Activated CD4-positive, CD25-positive, alpha-beta regulatory T cell treated with anti-CD3 and anti-CD28 coated beads, Interleukin-2, amount 50 U/mL, for 24 hours (primary cell): ENCODE data around the gene VMO1.

Source experiments
- ATAC-seq, 2 donors: fragments of 150-1000 bp; cut with Tn5 transposase; one replicate each; pipeline ENCODE4 v1.10.0; 2021; ENCODE audit warnings: mild to moderate bottlenecking in 1 of 2, moderate library complexity in 1 of 2

VMO1 gene

GRCh38 chr17:4796552-4796920, 10.4 kb upstream of the VMO1 start:
- peak; percentile 28 to 33 for ATAC-seq

- ATAC-seq = no peak
Measured at GRCh38 chr17:4795168-4795567, 9.0 kb upstream of the VMO1 start.

GRCh38 chr17:4790705-4791088, 4.5 kb upstream of the VMO1 start:
- ATAC-seq = no peak

- peak; percentile 88 for ATAC-seq
Measured at GRCh38 chr17:4789951-4790704, 4.0 kb upstream of the VMO1 start.

- no peak for ATAC-seq
Measured at GRCh38 chr17:4789701-4789950, 3.5 kb upstream of the VMO1 start.

- no peak for ATAC-seq
Measured at GRCh38 chr17:4788807-4789700, 2.9 kb upstream of the VMO1 start, which contains the start of gene GLTPD2. Gene GLTPD2 (plus strand): TSS chr17:4788964. CDS start chr17:4789012, 48 bp downstream.

- ATAC-seq = no peak
Measured at GRCh38 chr17:4788159-4788806, 2.1 kb upstream of the VMO1 start.

GRCh38 chr17:4786516-4786915, 352 bp upstream of the VMO1 start:
- ATAC-seq = no peak

- ATAC-seq = no peak
Measured at GRCh38 chr17:4785311-4786105, 656 bp downstream of the VMO1 start.

GRCh38 chr17:4782652-4783051, 3.5 kb downstream of the VMO1 start:
- ATAC-seq = no peak

GRCh38 chr17:4780325-4780955, 5.7 kb downstream of the VMO1 start:
- ATAC-seq = no peak

GRCh38 chr17:4777969-4778760, 8.0 kb downstream of the VMO1 start:
- ATAC-seq = no peak

GRCh38 chr17:4772235-4772613, 13.9 kb downstream of the VMO1 start:
- no peak for ATAC-seq

- no peak for ATAC-seq
Measured at GRCh38 chr17:4771519-4772234, 14.5 kb downstream of the VMO1 start, which contains the start of gene TM4SF5. Gene TM4SF5 (plus strand): TSS chr17:4771886. CDS start chr17:4771923, 37 bp downstream.

- peak in 1 of 2 donors; percentile 53 for ATAC-seq
Measured at GRCh38 chr17:4769628-4770027, 16.5 kb downstream of the VMO1 start.

GRCh38 chr17:4768298-4768697, 17.9 kb downstream of the VMO1 start:
- ATAC-seq = no peak

- ATAC-seq = no peak
Measured at GRCh38 chr17:4766723-4767122, 19.4 kb downstream of the VMO1 start.

- ATAC-seq = no peak
Measured at GRCh38 chr17:4766201-4766600, 20.0 kb downstream of the VMO1 start.

- no peak for ATAC-seq
Measured at GRCh38 chr17:4764595-4764994, 21.6 kb downstream of the VMO1 start.

- no peak for ATAC-seq
Measured at GRCh38 chr17:4759776-4760236, 26.4 kb downstream of the VMO1 start.

GRCh38 chr17:4753392-4753791, 32.8 kb downstream of the VMO1 start:
- no peak for ATAC-seq
